Glomerular visceral epithelial cell (primary cell): ENCODE measurements around the gene GALNT6.
"Not testable (repeated sequence)": the region's sequence is repeated elsewhere in the genome, so short reads cannot be mapped to it uniquely, and the experiment has no call there.

ENCODE experiments used
- DNase-seq: peaks from one replicate; pipeline ENCODE4 v3.0.0-alpha.2; 2016; ENCODE audit errors: extremely low spot score

GALNT6 gene

DNA sequence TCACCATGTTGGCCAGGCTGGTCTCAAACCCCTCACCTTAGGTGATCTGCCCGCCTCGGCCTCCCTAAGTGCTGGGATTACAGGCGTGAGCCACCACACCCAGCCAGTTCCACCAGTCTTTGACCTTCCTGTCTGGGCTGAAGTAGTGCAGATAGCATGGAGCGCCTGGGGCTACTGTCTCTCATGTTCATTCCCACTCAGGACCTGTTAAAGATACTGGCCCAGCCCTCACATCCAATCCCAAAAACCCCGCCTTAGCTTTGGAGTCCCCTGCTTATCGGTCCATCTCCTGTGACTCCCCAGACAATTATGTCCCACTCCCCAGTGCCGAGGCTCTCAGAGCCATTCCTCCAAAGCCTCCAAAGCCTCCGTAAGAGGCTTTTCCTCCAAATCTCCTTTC, 32.7 kb downstream of the GALNT6 start:
- DNase-seq: no peak

DNA sequence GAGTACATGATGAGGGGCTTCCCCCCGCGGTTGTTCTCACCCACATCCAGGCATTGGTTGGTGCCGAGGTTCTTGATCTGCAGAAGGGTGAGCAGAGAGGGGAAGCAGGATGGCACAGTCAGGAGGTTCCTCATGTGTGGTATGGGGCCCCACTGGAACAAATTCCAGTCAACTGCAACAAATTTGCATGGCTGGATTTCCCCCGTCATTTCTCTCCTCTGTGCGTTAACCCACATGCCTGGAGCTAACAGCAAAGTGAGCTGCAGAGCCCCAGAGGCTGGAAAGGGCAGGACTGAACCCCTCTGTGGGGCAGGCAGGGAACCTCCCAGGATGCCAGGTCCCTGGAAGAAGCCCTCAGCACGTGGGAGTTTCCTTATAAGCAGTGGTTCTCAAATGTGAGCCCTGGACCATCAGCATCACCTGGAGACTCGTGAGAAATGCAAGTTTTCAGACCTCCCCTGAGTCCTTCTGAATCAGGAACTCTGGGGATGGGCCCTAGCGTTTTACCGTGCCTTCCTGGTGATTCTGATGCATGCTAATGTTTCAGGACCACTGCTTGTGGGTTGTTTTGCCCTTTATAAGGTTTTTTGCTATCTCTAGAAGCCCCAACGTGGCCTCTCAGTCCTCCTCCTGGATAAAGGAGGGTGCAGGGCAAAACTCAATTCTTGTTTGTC, 33.7 kb downstream of the GALNT6 start:
- no peak for DNase-seq

DNA sequence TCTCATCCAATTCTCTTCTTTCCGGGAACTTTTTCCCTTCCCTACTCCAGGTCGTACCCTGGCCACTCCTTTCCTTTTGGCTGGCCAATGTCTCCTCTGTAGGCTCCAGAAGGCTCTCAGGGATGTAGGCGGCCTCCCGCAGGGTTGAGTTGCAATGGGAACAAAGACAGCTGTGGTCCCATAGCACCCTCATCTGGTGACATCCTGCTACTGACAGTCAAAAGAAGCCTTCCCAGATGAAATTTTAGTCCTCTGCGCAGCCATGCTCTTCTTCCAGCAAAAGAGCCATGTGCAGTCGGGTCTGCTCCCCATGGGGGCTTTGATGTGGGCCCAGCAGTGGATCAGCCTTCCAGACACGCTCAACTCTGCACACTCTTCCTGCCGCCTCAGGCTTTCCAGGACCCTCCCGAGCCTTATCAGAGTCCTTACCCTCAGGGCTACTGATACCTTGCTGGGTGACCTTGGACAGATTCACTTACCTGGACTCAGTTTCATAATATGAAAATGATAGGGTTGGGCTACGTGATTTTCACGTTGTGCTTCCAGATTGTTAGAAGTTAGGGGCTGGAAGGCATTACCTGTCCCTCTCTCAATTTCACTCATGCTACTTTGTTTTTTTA, 39.2 kb downstream of the GALNT6 start:
- peak; percentile 40 for DNase-seq

DNA sequence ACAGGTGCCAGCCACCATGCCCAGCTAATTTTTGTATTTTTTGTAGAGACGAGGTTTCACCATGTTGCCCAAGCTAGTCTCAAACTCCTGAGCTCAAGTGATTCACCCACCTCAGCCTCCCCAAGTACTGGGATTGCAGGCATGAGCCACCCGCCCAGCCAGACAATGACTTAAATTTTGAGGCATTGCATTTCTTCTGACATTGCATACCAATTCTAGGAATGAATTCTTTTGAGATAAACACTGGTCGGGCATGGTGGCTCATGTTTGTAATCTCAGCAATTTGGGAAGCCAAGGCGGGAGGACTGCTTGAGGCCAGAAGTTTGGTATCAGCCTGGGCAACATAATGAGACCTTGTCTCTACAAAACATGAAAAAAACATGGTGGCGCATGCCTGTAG, 42.2 kb downstream of the GALNT6 start:
- DNase-seq: no peak

DNA sequence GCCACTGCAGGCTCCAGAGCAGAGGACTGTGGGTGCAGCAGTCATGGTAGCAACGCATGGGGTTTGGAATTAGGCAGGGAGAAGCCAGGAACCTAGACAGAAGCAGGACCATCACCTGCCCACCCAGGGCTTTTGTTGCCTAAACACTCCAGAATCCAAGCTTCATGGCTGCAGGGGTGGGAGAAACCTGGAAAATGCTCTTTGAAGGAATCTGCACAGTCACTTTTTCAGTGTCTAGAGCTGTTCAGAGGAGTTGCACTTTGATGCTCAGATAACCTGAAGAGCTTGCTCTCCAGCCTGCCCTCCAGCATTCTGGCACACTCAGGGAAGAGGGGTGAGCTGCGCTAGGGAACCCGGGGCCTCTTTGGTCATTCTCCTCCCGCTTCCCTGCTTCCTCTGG, 43.1 kb downstream of the GALNT6 start:
- DNase-seq: no peak

DNA sequence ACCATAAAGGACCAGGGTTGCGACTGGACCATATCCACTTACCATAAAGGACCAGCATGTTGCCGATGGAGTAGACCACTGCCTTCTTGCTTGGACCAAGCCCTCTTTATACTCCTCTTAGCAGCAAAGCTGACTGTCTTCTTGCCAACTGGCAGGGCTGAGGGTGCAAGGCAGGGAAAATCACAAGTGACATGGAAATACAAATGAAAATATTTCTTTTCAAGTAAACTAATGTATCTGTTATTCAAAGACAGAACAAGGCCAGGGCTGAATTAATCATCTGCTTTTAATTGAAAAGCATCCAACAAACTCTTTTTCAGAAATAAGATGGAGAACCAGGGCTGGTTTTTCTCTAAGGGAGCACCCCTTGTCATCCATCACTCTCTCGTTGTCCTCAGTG, 44.6 kb downstream of the GALNT6 start, which contains the start of gene CELA1:
Gene CELA1 (minus strand): TSS at position 99 of the 400 bp plus-strand sequence. CDS start 41 bp downstream, at position 58.
- DNase-seq: no peak

DNA sequence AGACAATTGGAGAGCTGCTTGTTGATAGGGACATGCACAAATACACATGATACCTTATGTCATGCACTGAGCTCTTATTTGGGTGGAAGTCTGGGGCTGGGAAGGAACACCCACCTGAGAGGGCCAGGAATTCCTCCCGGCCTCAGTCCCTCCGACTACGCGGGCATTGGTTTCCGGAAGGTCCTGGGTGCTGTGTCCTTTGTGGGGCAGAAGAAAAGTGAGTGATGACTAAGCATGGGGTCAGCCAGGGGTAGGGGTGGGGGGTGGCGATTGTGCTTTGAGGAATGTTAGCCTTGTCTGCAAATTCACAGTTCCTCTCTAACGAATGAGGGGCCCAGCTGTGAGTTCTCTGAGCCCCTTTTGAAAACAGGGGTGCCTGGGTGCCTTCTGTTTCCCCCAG, 45.5 kb downstream of the GALNT6 start:
- DNase-seq: peak; percentile 37

DNA sequence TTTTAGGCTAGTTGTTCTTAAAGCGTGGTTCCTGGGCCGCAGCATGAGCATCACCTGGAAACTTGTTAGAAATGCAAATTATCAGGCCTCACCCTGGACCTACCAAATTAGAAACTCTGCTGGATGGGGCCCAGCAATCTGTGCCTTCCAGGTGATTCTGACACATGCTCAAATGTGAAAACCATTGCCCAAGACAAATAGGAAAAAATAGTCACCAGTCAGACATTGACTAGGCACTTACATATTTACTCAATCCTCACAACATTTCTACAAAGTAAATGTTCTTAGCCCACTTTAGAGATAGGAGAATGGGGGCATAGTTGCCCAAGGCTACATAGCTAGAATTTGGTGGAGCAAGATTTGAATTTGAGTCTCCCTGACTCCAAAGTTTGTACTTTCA, 48.0 kb downstream of the GALNT6 start:
- no peak for DNase-seq

DNA sequence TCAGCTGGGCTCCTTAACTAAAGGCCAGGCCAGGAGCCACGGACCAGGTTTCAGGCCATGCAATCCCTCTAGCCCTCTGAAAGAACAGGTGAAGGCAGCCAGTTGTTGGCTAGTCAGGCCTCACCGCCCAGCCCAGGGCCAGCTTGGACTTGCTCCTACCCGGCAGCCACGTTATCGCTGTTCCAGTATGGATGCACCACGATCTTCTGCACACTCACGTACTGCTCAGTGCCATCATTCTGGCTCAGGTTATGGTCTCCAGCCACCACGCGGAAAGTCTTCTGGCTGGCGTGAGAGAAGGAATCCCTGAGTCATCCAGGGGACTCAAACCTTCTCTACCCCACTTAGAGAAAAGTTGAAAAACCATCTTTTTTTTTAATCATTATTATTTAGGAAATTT, 48.8 kb downstream of the GALNT6 start:
- DNase-seq: no peak

DNA sequence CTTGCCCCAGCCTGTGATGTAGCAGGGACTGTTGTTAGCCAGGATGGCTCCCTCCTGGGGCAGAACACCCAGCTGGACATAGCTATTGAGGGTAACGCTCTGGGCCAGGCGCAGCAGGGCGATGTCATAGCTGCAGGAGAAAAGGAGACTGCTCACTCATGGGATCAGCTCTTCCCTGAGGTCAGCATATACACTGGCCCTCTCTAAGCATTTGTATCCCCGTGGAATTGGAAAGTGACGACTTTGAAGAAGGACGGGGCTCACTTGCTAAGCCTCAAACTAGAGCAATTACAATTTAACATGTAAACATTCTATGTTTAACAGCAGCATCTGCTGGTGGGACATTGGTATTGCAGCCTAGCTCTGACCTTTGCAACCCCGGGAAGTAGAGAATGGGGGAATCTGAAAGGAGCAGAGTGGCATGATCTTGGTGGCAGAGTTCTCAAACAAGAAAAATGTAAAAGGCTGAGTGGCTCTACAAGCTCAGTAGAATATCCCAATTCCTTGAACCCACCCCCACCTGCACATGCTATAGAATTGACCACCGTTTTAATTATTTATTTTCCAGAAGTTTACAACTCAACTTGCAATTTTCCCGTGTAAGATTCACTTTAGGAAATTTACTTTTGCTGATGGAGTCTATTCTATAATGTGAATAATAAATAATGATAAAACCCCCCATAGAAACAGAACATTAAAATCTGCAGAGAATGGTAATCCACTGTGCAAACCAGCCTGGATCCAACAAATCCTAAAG, 49.8 kb downstream of the GALNT6 start:
- peak; percentile 69 for DNase-seq

DNA sequence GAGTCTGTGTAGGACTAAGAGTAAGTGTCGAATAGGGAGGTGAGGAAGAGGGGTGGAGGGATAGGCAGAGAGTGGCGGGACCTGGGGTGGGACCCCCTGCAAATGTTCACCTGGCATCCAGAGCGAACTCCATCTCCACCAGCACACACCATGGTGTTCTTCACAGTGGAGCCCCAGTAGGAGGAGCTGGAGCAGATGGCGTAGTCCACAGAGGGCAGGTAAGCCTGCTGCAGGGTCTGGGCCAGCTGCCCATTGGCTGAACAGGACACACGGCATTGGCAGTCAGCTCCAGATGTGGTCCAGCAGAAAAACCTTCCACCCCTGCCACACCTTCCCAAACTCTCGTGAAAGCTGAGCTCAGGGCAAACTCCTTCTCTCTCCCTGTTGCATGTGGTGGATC, 51.5 kb downstream of the GALNT6 start:
- DNase-seq: no peak

DNA sequence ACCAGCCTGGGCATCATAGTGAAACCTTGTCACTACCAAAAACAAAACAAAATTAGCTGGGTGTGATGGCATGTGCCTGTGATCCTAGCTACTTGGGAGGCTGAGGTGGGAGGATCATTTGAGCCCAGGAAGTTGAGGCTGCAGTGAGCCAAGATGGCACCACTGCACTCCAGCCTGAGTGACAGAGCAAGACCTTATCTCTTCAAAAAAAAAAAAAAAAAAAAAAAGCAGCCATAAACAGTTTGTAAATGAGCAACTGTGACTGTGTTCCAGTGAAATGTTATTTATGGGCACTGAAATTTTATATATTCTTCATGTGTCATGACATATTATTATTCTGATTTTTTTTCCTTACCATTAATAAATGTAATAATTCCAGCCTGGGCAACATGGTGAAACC, 53.9 kb downstream of the GALNT6 start:
- DNase-seq: not testable (repeated sequence)

DNA sequence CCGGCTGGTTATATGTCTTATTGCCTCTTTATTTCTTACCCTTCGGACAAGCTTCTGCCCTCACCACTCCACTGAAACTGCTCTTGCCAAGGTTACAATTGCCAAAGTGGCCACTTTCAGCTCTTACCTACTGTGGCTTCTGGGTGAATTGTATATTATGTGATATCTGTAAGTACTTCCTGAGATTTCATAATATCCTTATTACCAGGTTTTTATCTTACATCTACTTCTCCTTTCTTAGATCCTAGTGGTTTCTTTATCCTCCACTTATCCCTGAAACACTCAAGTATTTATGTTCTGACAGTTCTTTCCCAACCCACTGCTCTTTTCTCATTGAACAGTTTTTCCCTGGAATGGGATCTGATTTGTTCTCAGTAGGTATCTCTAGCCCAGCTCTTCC, 55.3 kb downstream of the GALNT6 start:
- no peak for DNase-seq

DNA sequence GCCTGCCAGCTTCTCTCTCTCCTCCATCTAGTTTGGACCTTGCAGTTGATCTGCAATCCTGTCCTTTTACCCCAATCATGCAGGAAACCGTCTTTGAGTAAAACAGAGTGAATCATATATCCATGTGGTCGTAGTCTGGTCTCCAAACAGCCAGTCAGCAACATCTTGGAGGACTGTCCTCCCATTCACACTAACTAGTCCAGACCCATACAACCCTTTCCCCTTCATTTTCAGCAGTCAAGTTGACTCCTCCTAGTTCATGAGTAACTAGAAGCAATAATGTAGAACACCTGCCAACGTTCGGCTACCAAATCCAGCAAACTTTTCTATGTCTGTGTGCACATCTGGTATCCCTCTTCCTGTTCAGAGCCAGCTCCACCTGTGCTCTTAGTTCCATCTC, 56.4 kb downstream of the GALNT6 start:
- DNase-seq: no peak

DNA sequence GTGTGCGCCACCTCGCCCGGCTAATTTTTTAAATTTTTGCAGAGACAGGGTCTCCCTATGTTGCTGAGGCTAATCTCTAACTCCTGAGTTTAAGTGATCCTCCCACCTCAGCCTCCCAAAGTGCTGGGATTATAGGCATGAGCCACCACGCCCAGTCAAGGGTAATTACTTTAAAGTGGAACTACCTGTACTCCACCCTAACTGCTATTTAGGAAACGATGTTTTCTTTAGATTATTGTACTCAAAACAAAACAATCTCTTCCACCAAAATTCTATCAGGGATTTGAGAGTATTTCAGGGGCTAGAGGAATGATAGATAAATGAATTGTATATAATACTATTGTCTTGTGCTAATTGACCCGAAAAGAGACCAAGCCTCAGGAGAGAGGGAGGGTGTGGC, 57.7 kb downstream of the GALNT6 start:
- no peak for DNase-seq

DNA sequence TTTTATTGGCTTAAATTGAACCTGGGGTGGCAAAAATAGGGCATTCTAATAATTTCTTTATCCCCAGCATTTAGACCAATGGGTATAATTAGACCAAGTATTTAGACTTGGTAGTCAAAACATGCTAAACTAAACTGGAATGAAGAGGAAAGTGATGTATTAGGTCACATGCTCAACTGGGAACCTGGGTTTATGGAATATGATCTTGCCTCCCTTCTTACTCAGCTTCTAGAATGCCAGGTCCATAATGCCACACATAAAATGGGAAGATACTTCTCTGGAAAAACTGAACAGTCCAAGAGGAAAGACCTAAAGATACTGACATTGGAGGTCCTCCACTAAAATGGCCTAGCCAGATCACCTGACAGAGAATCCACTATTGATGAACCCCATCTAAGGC, 61.0 kb downstream of the GALNT6 start:
- DNase-seq: no peak

DNA sequence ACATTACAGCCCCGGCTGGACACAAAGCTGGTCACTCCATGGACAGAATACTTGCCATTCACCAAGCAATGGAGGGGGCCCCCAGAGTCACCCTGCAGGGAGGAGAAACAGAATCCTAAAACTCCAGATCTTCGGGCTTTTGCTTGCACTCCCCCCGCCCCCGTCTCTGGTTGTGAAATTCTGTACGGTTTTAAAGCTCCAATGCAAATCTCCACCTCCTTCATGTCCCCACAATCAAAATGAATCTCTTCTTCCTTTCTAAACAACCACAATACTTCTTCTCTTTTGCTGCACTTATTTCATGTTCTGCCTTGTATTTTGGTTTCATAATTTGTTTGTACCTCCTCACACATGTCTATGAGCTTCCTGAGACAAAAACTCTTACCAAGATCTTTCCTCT, 61.5 kb downstream of the GALNT6 start:
- DNase-seq: no peak

DNA sequence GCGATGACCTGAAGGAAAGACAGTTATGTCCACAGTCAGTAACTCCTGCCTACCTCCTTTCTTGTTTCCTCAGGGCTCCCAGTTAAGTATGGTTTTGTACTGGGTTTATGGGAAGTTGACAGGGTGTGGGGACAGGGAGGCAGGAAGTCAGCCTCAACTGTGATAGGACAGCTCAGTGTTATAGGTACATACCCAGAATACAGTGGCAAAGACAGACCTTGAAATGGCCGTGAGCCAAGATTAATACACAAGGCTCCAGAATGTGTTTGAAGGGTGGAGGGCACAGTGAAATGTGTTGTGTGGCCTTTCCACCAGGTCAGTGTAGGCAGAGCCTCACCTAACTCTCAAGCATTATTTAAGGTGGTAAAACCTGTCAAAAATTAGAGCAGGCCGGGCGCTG, 62.6 kb downstream of the GALNT6 start:
- no peak for DNase-seq

DNA sequence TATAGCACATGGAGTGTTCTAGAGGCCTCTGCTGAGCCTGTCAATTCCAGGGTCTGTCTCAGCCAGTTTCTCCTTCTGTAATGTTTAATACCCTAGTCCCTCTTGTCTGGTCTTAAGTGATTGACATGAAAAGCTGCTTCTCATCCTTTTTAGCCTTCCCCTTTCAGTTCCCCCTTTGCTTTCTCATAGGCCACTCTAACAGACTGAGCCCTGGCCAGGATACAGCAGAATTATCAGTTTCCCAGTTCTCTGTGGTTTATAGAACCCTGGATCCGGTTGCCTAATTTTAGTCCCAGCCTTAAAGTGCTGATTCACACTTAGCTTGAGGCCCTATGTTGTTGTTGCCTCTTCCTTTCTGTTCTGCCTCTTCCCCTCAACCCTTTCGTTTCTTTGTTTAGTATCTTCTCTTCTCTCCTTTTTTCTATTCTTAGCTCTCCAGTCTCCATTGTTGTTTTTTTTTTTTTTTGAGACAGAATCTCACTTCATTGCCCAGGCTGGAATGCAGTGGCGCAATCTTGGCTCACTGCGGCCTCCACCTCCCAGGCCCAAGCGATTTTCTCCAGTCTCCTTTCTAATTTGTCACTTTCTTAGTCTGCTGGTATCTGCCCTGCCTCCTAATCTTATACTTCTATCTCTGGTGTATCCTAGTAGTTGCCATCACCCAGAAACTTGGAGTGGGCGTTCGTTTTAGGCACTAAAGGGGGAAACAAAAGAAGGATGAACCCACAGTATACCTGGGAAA, 64.3 kb downstream of the GALNT6 start:
- DNase-seq: no peak

DNA sequence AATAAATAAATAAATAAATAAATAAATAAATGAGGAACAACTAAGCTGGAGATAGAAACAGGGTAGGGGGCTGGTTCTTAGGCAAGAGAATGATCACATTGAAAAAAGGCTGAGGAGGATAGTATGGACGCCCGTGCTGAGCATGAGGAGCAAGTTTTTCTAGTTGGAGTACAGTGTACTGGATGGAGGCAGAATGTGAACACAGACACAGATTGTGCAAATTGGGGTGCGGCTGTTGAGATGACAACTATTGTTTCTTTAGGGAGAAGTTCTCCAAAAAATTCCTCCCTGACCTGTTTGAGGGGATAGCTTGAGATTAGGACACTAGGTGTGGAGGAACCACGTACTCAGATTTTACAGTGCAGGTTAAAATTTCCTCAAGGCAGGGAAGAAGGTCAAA, 66.3 kb downstream of the GALNT6 start:
- DNase-seq: no peak

DNA sequence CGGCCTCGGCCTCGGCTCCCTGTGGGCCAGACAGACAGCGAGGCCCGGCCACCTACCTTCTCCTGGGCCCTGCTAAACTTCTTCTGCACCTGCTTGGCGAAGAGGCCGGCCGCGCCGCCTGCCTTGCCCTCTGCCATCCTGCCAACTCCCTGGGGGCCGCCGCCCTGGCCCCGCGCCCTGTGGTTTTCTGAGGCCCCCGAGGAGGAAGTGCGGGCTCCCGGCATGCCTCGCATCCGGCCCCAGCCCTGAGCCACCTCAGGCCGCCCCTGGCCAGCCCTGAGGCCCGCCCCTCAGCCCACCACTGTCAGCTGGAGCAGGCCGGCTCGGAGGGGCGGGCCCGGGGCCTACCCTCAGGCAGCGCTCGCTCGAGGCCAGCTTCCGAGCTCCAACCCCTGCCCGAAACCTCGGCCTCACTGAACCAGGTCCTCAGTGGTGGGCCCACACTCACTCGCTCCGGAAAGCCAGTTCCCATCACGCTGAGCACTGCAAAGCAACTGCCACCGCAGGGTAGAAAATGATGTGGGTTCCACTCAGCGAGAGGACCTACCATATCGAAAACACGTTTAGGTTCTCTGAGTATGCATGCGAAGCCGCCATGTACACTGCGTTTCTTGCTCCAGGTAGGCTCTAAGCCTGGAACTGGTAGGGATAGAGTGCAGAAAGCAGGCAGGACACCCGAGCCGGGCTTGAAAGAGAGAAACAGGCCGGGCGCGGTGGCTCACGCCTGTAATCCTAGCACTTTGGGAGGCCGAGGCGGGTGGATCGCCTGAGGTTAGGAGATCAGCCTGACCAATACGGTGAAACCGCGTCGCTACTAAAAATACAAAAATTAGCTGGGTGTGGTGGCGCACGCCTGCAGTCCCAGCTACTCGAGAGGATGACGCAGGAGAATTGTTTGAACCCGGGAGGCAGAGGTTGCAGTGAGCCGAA, 67.0 kb downstream of the GALNT6 start, which contains the start of gene BIN2:
Gene BIN2 (minus strand): TSS at position 209 of the 930 bp plus-strand sequence. CDS start 72 bp downstream, at position 137.
- DNase-seq: no peak
